Stimulated activated CD4-positive, alpha-beta T cell treated with anti-CD3 and anti-CD28 coated beads, TNF-alpha, amount 100 ng/mL, for 1 hour (primary cell): ENCODE measurements around the gene CDKAL1.

Experiments used
- DNase-seq, 3 donors: peaks; one replicate each; pipeline ENCODE4 v3.0.0-alpha.2; 2020; ENCODE audit warnings: low read depth in 3 of 3, low spot score in 1 of 3

CDKAL1 gene

GRCh38 chr6:20789162-20789561 is 254.9 kb downstream of the CDKAL1 start:
- DNase-seq = no peak

- no peak for DNase-seq
Measured at GRCh38 chr6:20790032-20790791, 256.0 kb downstream of the CDKAL1 start.

GRCh38 chr6:20791074-20791473 is 256.8 kb downstream of the CDKAL1 start:
- no peak for DNase-seq

GRCh38 chr6:20791944-20792343 is 257.7 kb downstream of the CDKAL1 start:
- no peak for DNase-seq

- DNase-seq = no peak
Measured at GRCh38 chr6:20793174-20793573, 258.9 kb downstream of the CDKAL1 start.

GRCh38 chr6:20797597-20797996 is 263.3 kb downstream of the CDKAL1 start:
- no peak for DNase-seq

GRCh38 chr6:20800229-20800628 is 266.0 kb downstream of the CDKAL1 start:
- DNase-seq = no peak

GRCh38 chr6:20800653-20801052 is 266.4 kb downstream of the CDKAL1 start:
- DNase-seq = no peak

GRCh38 chr6:20801595-20801994 is 267.3 kb downstream of the CDKAL1 start:
- no peak for DNase-seq

- DNase-seq = no peak
Measured at GRCh38 chr6:20802596-20802995, 268.3 kb downstream of the CDKAL1 start.

- DNase-seq = no peak
Measured at GRCh38 chr6:20805021-20805420, 270.8 kb downstream of the CDKAL1 start.

- DNase-seq = no peak
Measured at GRCh38 chr6:20806669-20807068, 272.4 kb downstream of the CDKAL1 start.

GRCh38 chr6:20808439-20808838 is 274.2 kb downstream of the CDKAL1 start:
- no peak for DNase-seq

- no peak for DNase-seq
Measured at GRCh38 chr6:20808924-20809323, 274.7 kb downstream of the CDKAL1 start.

- no peak for DNase-seq
Measured at GRCh38 chr6:20810727-20811108, 276.5 kb downstream of the CDKAL1 start.

GRCh38 chr6:20811109-20811761 is 277.0 kb downstream of the CDKAL1 start:
- DNase-seq = no peak

GRCh38 chr6:20812776-20813175 is 278.5 kb downstream of the CDKAL1 start:
- no peak for DNase-seq

- no peak for DNase-seq
Measured at GRCh38 chr6:20814494-20814893, 280.2 kb downstream of the CDKAL1 start.

GRCh38 chr6:20816126-20816525 is 281.9 kb downstream of the CDKAL1 start:
- DNase-seq = no peak

- DNase-seq = no peak
Measured at GRCh38 chr6:20817806-20818320, 283.6 kb downstream of the CDKAL1 start.

- DNase-seq = no peak
Measured at GRCh38 chr6:20819774-20820400, 285.6 kb downstream of the CDKAL1 start.

GRCh38 chr6:20826378-20826777 is 292.1 kb downstream of the CDKAL1 start:
- DNase-seq = no peak
